HEK293T (cell line): ENCODE measurements around the gene TRPC4.

ENCODE experiments used
- BHLHE40 ChIP-seq: fragments of 450-650 bp; IDR thresholded peaks from 2 replicates; pipeline ENCODE4 v1.6.1; 2016; ENCODE audit warnings: mild to moderate bottlenecking, moderate library complexity, borderline replicate concordance
- ELF4 ChIP-seq: fragments of 450-650 bp; IDR thresholded peaks from 2 replicates; pipeline ENCODE4 v1.6.1; 2017; ENCODE audit warnings: antibody characterized with exemption
- FOXK2 ChIP-seq: fragments of 450-650 bp; IDR thresholded peaks from 2 replicates; pipeline ENCODE4 v1.6.1; 2016; ENCODE audit warnings: mild to moderate bottlenecking
- FOXM1 ChIP-seq: fragments of 450-650 bp; IDR thresholded peaks from 2 replicates; pipeline ENCODE4 v1.6.1; 2017; ENCODE audit warnings: mild to moderate bottlenecking, borderline replicate concordance
- SUZ12 ChIP-seq: fragments of 450-650 bp; IDR thresholded peaks from 2 replicates; pipeline ENCODE4 v1.6.1; 2016; ENCODE audit warnings: mild to moderate bottlenecking
- TARDBP ChIP-seq: fragments of 450-650 bp; IDR thresholded peaks from 2 replicates; pipeline ENCODE4 v1.6.1; 2016

DNA sequence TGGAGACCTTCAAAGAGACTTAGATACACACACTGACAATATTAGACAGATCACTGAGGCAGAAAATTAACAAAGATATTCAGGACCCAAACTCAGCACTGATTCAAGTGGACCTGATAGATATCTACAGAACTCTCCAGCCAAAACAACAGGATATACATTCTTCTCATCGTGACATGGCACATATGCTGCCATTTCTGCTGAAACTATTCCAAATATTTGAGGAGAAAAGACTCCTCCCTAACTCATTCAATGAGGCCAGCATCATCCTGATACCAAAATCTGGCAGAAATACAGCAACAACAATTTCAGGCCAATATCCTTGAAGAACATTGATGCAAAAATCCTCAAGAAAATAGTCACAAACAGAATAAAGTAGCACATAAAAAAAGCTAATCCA, 53.3 kb downstream of the TRPC4 start:
- TF ChIP-seq ELF4: no peak
- TF ChIP-seq TARDBP: no peak
- no peak for TF ChIP-seq BHLHE40
- no peak for TF ChIP-seq SUZ12
- no peak for TF ChIP-seq FOXM1
- TF ChIP-seq FOXK2: no peak
